Trophoblast cell (in vitro differentiated cells and primary cell): Measurements from ENCODE around the gene LIN7B.

Experiments used
- DNase-seq, 2 donors: peaks; one replicate each; pipeline ENCODE4 v3.0.0-alpha.2; 2016
- H2AFZ ChIP-seq: 2 replicates; pipeline ENCODE4 v1.6.1; 2013; ENCODE audit warnings: low read length, moderate library complexity, mild to moderate bottlenecking; ENCODE audit not compliant: insufficient read depth, poor library complexity
- H2AK5ac ChIP-seq: 2 replicates; pipeline ENCODE4 v1.6.1; 2013; ENCODE audit warnings: mild to moderate bottlenecking, low read length
- H2BK120ac ChIP-seq: 2 replicates; pipeline ENCODE4 v1.6.1; 2013; ENCODE audit warnings: low read length, mild to moderate bottlenecking, moderate library complexity; ENCODE audit not compliant: insufficient read depth, poor library complexity
- H2BK12ac ChIP-seq: 2 replicates; pipeline ENCODE4 v1.6.1; 2013; ENCODE audit warnings: mild to moderate bottlenecking, low read length, moderate library complexity
- H2BK5ac ChIP-seq: 2 replicates; pipeline ENCODE4 v1.6.1; 2013; ENCODE audit warnings: low read length, low read depth, moderate library complexity, mild to moderate bottlenecking; ENCODE audit not compliant: poor library complexity
- H3K14ac ChIP-seq: 2 replicates; pipeline ENCODE4 v1.6.1; 2013; ENCODE audit warnings: mild to moderate bottlenecking, low read length
- H3K18ac ChIP-seq: 2 replicates; pipeline ENCODE4 v1.6.1; 2013; ENCODE audit warnings: mild to moderate bottlenecking, low read length
- H3K23ac ChIP-seq: 2 replicates; pipeline ENCODE4 v1.6.1; 2013; ENCODE audit warnings: low read length
- H3K27ac ChIP-seq: 2 replicates; pipeline ENCODE4 v1.5.1; 2013; ENCODE audit warnings: low read depth, mild to moderate bottlenecking, inconsistent platforms, low read length, moderate library complexity
- H3K27me3 ChIP-seq: 2 replicates; pipeline ENCODE4 v1.6.1; 2013; ENCODE audit warnings: inconsistent platforms, mild to moderate bottlenecking, low read length, moderate library complexity; ENCODE audit not compliant: insufficient read depth
- H3K36me3 ChIP-seq, 2 experiments: 1 replicate in 1 of 2; 2 replicates in 1 of 2; pipeline ENCODE4 v1.6.1; 2013; ENCODE audit warnings: low read length in 2 of 2, mild to moderate bottlenecking in 2 of 2, moderate library complexity in 1 of 2; ENCODE audit not compliant: insufficient read depth in 2 of 2, control insufficient read depth in 1 of 2
- H3K4ac ChIP-seq: 2 replicates; pipeline ENCODE4 v1.6.1; 2013; ENCODE audit warnings: low read depth, mild to moderate bottlenecking, low read length, moderate library complexity
- H3K4me1 ChIP-seq, 2 experiments: 1 replicate in 1 of 2; 2 replicates in 1 of 2; pipeline ENCODE4 v1.6.1; 2013; ENCODE audit warnings: low read length in 2 of 2, mild to moderate bottlenecking in 2 of 2, moderate library complexity in 1 of 2; ENCODE audit not compliant: insufficient read depth in 2 of 2, control insufficient read depth in 1 of 2
- H3K4me2 ChIP-seq: 2 replicates; pipeline ENCODE4 v1.6.1; 2013; ENCODE audit warnings: inconsistent platforms, mild to moderate bottlenecking, low read length, moderate library complexity
- H3K4me3 ChIP-seq: 2 replicates; pipeline ENCODE4 v1.5.1; 2013; ENCODE audit warnings: mild to moderate bottlenecking, low read depth, low read length, inconsistent platforms
- H3K79me1 ChIP-seq: one replicate; pipeline ENCODE4 v1.6.1; 2013; ENCODE audit warnings: low read length
- H3K79me2 ChIP-seq: 2 replicates; pipeline ENCODE4 v1.6.1; 2013; ENCODE audit warnings: low read length, mild to moderate bottlenecking; ENCODE audit not compliant: control insufficient read depth, insufficient read depth, poor library complexity
- H3K9ac ChIP-seq: 2 replicates; pipeline ENCODE4 v1.6.1; 2013; ENCODE audit warnings: mild to moderate bottlenecking, low read length
- H3K9me3 ChIP-seq: 2 replicates; pipeline ENCODE4 v1.6.1; 2013; ENCODE audit warnings: low read depth, mild to moderate bottlenecking, control low read depth, inconsistent platforms, low read length; ENCODE audit not compliant: insufficient read depth
- H4K12ac ChIP-seq: 2 replicates; pipeline ENCODE4 v1.6.1; 2013; ENCODE audit warnings: low read depth, mild to moderate bottlenecking, low read length, moderate library complexity
- H4K8ac ChIP-seq: 2 replicates; pipeline ENCODE4 v1.6.1; 2013; ENCODE audit warnings: low read depth, mild to moderate bottlenecking, low read length, moderate library complexity
- H4K91ac ChIP-seq: one replicate; pipeline ENCODE4 v1.6.1; 2013; ENCODE audit warnings: low read depth, mild to moderate bottlenecking, low read length, moderate library complexity
- WGBS: extraction: QIAGEN DNeasy Blood & Tissue Kit; methylation state at CpG from one replicate; pipeline ENCODE4 v1.1.7; 2013; ENCODE audit warnings: missing lambda C conversion rate; ENCODE audit not compliant: insufficient read length, insufficient coverage; ENCODE audit errors: extremely low coverage; 5-methylcytosine and 5-hydroxymethylcytosine counted together

LIN7B gene

GRCh38 chr19:49109569-49110233 lies 4.5 kb upstream of the LIN7B start:
- Histone ChIP-seq H4K91ac (no peak overlapping the region), H2BK120ac (no peak overlapping the region), H3K23ac (no peak overlapping the region)

GRCh38 chr19:49110567-49110966 lies 3.6 kb upstream of the LIN7B start:
- H2BK5ac ChIP-seq, result no peak overlapping the region
- H3K9ac ChIP-seq, result no peak overlapping the region
- H2BK12ac ChIP-seq, result no peak overlapping the region
- H3K18ac ChIP-seq, result no peak overlapping the region
- H3K4me1 ChIP-seq, result peaks cover 5 to 9% of the 10 kb centered on the region in 2 experiments
- DNase-seq, result no peak
- peaks cover 3% of the 10 kb centered on the region for H3K9me3 ChIP-seq
- H3K27ac ChIP-seq, result no peak overlapping the region
- no peaks in the 10 kb centered on the region for H3K27me3 ChIP-seq
- H4K91ac ChIP-seq, result no peak overlapping the region
- no peak overlapping the region for H2AFZ ChIP-seq
- H3K23ac ChIP-seq, result no peak overlapping the region
- no peak overlapping the region for H3K4me3 ChIP-seq
- no peak overlapping the region for H2AK5ac ChIP-seq
- H4K8ac ChIP-seq, result no peak overlapping the region
- H3K4ac ChIP-seq, result no peak overlapping the region
- H3K79me2 ChIP-seq, result peaks cover 5% of the 10 kb centered on the region
- H3K14ac ChIP-seq, result no peak overlapping the region
- WGBS, result no CpG with 5 or more reads among the region's 3 CpGs
- peaks cover 41% of the 10 kb centered on the region in 2 experiments for H3K36me3 ChIP-seq
- H2BK120ac ChIP-seq, result no peak overlapping the region
- peaks cover 8% of the 10 kb centered on the region for H3K79me1 ChIP-seq
- no peak overlapping the region for H3K4me2 ChIP-seq
- H4K12ac ChIP-seq, result no peak overlapping the region

More at GRCh38 chr19:49109569-49110233, 4.5 kb upstream of the LIN7B start:
- DNase-seq, result no peak
- H3K27me3 ChIP-seq, result no peaks in the 10 kb centered on the region
- H3K4me2 ChIP-seq, result no peak overlapping the region
- H3K4ac ChIP-seq, result no peak overlapping the region
- H2BK5ac ChIP-seq, result no peak overlapping the region
- no peak overlapping the region for H2AK5ac ChIP-seq
- H4K8ac ChIP-seq, result no peak overlapping the region
- H3K79me2 ChIP-seq, result peaks cover 2% of the 10 kb centered on the region
- peak overlapping the region; percentile 14 for H3K4me3 ChIP-seq
- no peak overlapping the region for H3K9ac ChIP-seq
- no peak overlapping the region for H4K12ac ChIP-seq
- peaks cover 3% of the 10 kb centered on the region for H3K9me3 ChIP-seq
- no peak overlapping the region for H3K14ac ChIP-seq
- peaks cover 48 to 49% of the 10 kb centered on the region in 2 experiments for H3K36me3 ChIP-seq
- no peak overlapping the region for H2BK12ac ChIP-seq
- peaks cover 3% of the 10 kb centered on the region for H3K79me1 ChIP-seq
- no CpG with 5 or more reads among the region's 8 CpGs for WGBS
- peaks cover 5% of the 10 kb centered on the region in 2 experiments for H3K4me1 ChIP-seq
- H3K18ac ChIP-seq, result no peak overlapping the region
- H3K27ac ChIP-seq, result no peak overlapping the region
- H2AFZ ChIP-seq, result no peak overlapping the region

- H4K8ac ChIP-seq, result no peak overlapping the region
- peaks cover 5 to 9% of the 10 kb centered on the region in 2 experiments for H3K4me1 ChIP-seq
- no peak overlapping the region for H2BK5ac ChIP-seq
- DNase-seq, result no peak
- peaks cover 5% of the 10 kb centered on the region for H3K79me2 ChIP-seq
- H3K27me3 ChIP-seq, result no peaks in the 10 kb centered on the region
- no peak overlapping the region for H4K91ac ChIP-seq
- peaks cover 3% of the 10 kb centered on the region for H3K9me3 ChIP-seq
- H2AFZ ChIP-seq, result no peak overlapping the region
- no peak overlapping the region for H3K4me3 ChIP-seq
- H2BK12ac ChIP-seq, result no peak overlapping the region
- no peak overlapping the region for H3K14ac ChIP-seq
- H4K12ac ChIP-seq, result no peak overlapping the region
- no peak overlapping the region for H3K4ac ChIP-seq
- no peak overlapping the region for H3K18ac ChIP-seq
- no CpG with 5 or more reads among the region's 11 CpGs for WGBS
- no peak overlapping the region for H2BK120ac ChIP-seq
- H3K79me1 ChIP-seq, result peaks cover 8% of the 10 kb centered on the region
- no peak overlapping the region for H3K23ac ChIP-seq
- no peak overlapping the region for H3K4me2 ChIP-seq
- no peak overlapping the region for H3K9ac ChIP-seq
- no peak overlapping the region for H3K27ac ChIP-seq
- no peak overlapping the region for H2AK5ac ChIP-seq
- H3K36me3 ChIP-seq, result peaks cover 36 to 38% of the 10 kb centered on the region in 2 experiments
Observed at GRCh38 chr19:49111218-49111998, 2.8 kb upstream of the LIN7B start.

- H3K27ac ChIP-seq, result peak overlapping the region; percentile 38
- H3K27me3 ChIP-seq, result no peaks in the 10 kb centered on the region
- peak overlapping the region; percentile 73 for H3K9ac ChIP-seq
- peak overlapping the region; percentile 67 for H2BK120ac ChIP-seq
- no peak for DNase-seq
- peaks cover 3% of the 10 kb centered on the region for H3K9me3 ChIP-seq
- H3K4me1 ChIP-seq, result peaks cover 11 to 22% of the 10 kb centered on the region in 2 experiments
- peak overlapping the region; percentile 48 for H3K18ac ChIP-seq
- H4K12ac ChIP-seq, result peak overlapping the region; percentile 39
- peak overlapping the region; percentile 8 for H2BK12ac ChIP-seq
- H3K79me2 ChIP-seq, result peaks cover 7% of the 10 kb centered on the region
- H3K23ac ChIP-seq, result no peak overlapping the region
- H3K36me3 ChIP-seq, result peaks cover 4 to 8% of the 10 kb centered on the region in 2 experiments
- peak overlapping the region; percentile 80 for H4K91ac ChIP-seq
- WGBS, result no CpG with 5 or more reads among the region's 68 CpGs
- H4K8ac ChIP-seq, result peak overlapping the region; percentile 34
- H3K4me2 ChIP-seq, result peak overlapping the region; percentile 96
- peaks cover 13% of the 10 kb centered on the region for H3K79me1 ChIP-seq
- H2AFZ ChIP-seq, result peak overlapping the region; percentile 53
- peak overlapping the region; percentile 80 for H3K4me3 ChIP-seq
- H2BK5ac ChIP-seq, result peak overlapping the region; percentile 67
- H3K4ac ChIP-seq, result peak overlapping the region; percentile 34
- peak overlapping the region; percentile 63 for H3K14ac ChIP-seq
- peak overlapping the region; percentile 71 for H2AK5ac ChIP-seq
Observed at GRCh38 chr19:49114630-49115363, 627 bp downstream of the LIN7B start.
